AG04449 (cell line): ENCODE measurements around the gene MRC2.

ENCODE experiments used
- CTCF ChIA-PET: fragments of 350-600 bp; formaldehyde crosslinking; extraction: SDS; loops from one replicate; lab custom pipeline; 2021; ENCODE audit warnings: antibody characterized with exemption; lab: Yijun Ruan, JAX
- POLR2A ChIA-PET: fragments of 400-600, 350-600 bp; formaldehyde crosslinking; extraction: SDS; loops from one replicate; lab custom pipeline; 2020; ENCODE audit warnings: antibody characterized with exemption, inconsistent platforms; lab: Yijun Ruan, JAX
- DNase-seq: peaks from one replicate; pipeline ENCODE4 v3.0.0-alpha.2; 2010; ENCODE audit warnings: low read depth, low spot score
- H3K4me3 ChIP-seq: 2 replicates; pipeline ENCODE4 v1.5.1; 2011; ENCODE audit warnings: low read depth, mild to moderate bottlenecking, control low read depth, low read length
- CTCF ChIP-seq: IDR thresholded peaks from one replicate; pipeline ENCODE4 v1.5.1; 2011; ENCODE audit warnings: mild to moderate bottlenecking, moderate library complexity, low read length, control low read depth, inconsistent platforms; ENCODE audit not compliant: insufficient read depth; ENCODE audit errors: missing control alignments

Gene MRC2

GRCh38 chr17:62666801-62667591 lies 39.5 kb downstream of the MRC2 start:
- TF ChIP-seq CTCF = no peak
- CTCF ChIA-PET = no interaction called here
- DNase-seq = no peak
- H3K4me3 ChIP-seq = no peak overlapping the region
- POLR2A ChIA-PET = no interaction called here

GRCh38 chr17:62668091-62668804 lies 40.8 kb downstream of the MRC2 start:
- DNase-seq = no peak
- TF ChIP-seq CTCF = no peak
- POLR2A ChIA-PET = no interaction called here
- CTCF ChIA-PET = interaction anchor here (1.0 kb wide), 1 partner anchor 10 kb away, joined by 3 read pairs; no protein-coding TSS in a partner anchor
- H3K4me3 ChIP-seq = no peak overlapping the region

GRCh38 chr17:62670202-62670821 lies 42.8 kb downstream of the MRC2 start:
- CTCF ChIA-PET = interaction anchor here (0.6 to 1.4 kb wide), 2 partner anchors 9 to 737 kb away, joined by 3 to 5 read pairs; no protein-coding TSS in a partner anchor
- no peak for DNase-seq
- TF ChIP-seq CTCF = no peak
- no peak overlapping the region for H3K4me3 ChIP-seq
- POLR2A ChIA-PET = no interaction called here

- CTCF ChIA-PET = interaction anchor here (0.8 to 2.4 kb wide), 5 partner anchors 10 to 735 kb away, joined by 3 to 10 read pairs (median 3); no protein-coding TSS in a partner anchor
- no peak for TF ChIP-seq CTCF
- no peak for DNase-seq
- H3K4me3 ChIP-seq = no peak overlapping the region
- POLR2A ChIA-PET = no interaction called here
These were observed 44.1 kb downstream of the MRC2 start for GRCh38 chr17:62671553-62671952.

DNA sequence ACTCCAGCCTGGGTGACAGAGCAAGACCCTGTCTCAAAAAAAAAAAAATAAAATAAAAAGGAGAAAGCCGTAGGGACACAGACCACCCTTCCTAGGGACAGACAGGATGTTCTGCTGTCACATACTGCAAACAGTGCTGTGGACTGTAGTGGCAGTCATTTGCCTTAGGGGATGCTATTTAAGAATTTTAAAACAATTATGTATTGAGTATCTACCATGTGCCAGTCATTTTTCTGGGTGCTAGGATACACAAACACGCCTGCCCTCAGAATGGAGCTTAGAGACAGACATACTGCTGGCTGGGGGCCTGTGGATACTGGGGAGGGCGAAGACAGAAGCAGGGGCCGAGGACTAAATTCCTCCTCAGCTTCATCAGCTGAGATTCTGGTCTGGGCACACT lies 45.5 kb downstream of the MRC2 start:
- DNase-seq = no peak
- POLR2A ChIA-PET = no interaction called here
- TF ChIP-seq CTCF = no peak
- no peak overlapping the region for H3K4me3 ChIP-seq
- CTCF ChIA-PET = interaction anchor here (0.8 to 2.4 kb wide), 5 partner anchors 10 to 734 kb away, joined by 3 to 10 read pairs (median 4); no protein-coding TSS in a partner anchor
